ENCODE results near the gene LMNTD1.

- TF ChIP-seq EMX1 (CRISPR knock-in tag; IDR thresholded peaks at IDR 0.05) (no peak), ZNF416 (CRISPR knock-in tag; IDR thresholded peaks at IDR 0.05) (no peak), ATF1 (CRISPR knock-in tag; IDR thresholded peaks at IDR 0.05) (no peak), STAT6 (CRISPR knock-in tag; conservative IDR thresholded peaks at IDR 0.05; ENCODE audit: low read depth) (no peak), ZNF121 (CRISPR knock-in tag; IDR thresholded peaks at IDR 0.05) (no peak), FOXP4 (CRISPR knock-in tag; IDR thresholded peaks at IDR 0.05) (no peak), ETV6 (CRISPR knock-in tag; IDR thresholded peaks at IDR 0.05) (no peak), ELF4 (CRISPR knock-in tag; IDR thresholded peaks at IDR 0.05; ENCODE audit: low read depth) (no peak), JAZF1 (CRISPR knock-in tag; IDR thresholded peaks at IDR 0.05) (no peak)
- TF ChIP-seq, protein P1, sequence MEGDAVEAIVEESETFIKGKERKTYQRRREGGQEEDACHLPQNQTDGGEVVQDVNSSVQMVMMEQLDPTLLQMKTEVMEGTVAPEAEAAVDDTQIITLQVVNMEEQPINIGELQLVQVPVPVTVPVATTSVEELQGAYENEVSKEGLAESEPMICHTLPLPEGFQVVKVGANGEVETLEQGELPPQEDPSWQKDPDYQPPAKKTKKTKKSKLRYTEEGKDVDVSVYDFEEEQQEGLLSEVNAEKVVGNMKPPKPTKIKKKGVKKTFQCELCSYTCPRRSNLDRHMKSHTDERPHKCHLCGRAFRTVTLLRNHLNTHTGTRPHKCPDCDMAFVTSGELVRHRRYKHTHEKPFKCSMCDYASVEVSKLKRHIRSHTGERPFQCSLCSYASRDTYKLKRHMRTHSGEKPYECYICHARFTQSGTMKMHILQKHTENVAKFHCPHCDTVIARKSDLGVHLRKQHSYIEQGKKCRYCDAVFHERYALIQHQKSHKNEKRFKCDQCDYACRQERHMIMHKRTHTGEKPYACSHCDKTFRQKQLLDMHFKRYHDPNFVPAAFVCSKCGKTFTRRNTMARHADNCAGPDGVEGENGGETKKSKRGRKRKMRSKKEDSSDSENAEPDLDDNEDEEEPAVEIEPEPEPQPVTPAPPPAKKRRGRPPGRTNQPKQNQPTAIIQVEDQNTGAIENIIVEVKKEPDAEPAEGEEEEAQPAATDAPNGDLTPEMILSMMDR (IDR thresholded peaks at IDR 0.05): no peak
- TF ChIP-seq, protein P2, sequence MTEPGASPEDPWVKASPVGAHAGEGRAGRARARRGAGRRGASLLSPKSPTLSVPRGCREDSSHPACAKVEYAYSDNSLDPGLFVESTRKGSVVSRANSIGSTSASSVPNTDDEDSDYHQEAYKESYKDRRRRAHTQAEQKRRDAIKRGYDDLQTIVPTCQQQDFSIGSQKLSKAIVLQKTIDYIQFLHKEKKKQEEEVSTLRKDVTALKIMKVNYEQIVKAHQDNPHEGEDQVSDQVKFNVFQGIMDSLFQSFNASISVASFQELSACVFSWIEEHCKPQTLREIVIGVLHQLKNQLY (CRISPR knock-in tag; IDR thresholded peaks at IDR 0.05): no peak
- TF ChIP-seq, protein P3, sequence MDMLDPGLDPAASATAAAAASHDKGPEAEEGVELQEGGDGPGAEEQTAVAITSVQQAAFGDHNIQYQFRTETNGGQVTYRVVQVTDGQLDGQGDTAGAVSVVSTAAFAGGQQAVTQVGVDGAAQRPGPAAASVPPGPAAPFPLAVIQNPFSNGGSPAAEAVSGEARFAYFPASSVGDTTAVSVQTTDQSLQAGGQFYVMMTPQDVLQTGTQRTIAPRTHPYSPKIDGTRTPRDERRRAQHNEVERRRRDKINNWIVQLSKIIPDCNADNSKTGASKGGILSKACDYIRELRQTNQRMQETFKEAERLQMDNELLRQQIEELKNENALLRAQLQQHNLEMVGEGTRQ (CRISPR knock-in tag; IDR thresholded peaks at IDR 0.05): no peak
Measured at GRCh38 chr12:25546318-25546717, 6.8 kb downstream of the LMNTD1 start.

All from WTC11 (cell line).